Testis (tissue), 2 donors: ENCODE measurements around the gene PRDM12.

Experiments used
- CTCF ChIP-seq, 3 experiments: fragments of 450-650 bp in 2 of 3; fragments of 200-600 bp in 1 of 3; sonication (generic) in 1 of 3; IDR thresholded peaks; one replicate each; pipeline ENCODE4 v1.5.1; 2016 to 2019; ENCODE audit warnings: antibody characterized with exemption in 3 of 3, mild to moderate bottlenecking in 2 of 3, moderate library complexity in 1 of 3
- POLR2A ChIP-seq: fragments of 450-650 bp; IDR thresholded peaks from one replicate; pipeline ENCODE4 v1.6.1; 2017; ENCODE audit warnings: antibody characterized with exemption, mild to moderate bottlenecking, moderate library complexity

- TF ChIP-seq CTCF (IDR thresholded peaks at IDR 0.05) = no peak
- TF ChIP-seq POLR2A = no peak
These were observed 12.6 kb upstream of the PRDM12 start for GRCh38 chr9:130651752-130652151.
